Endothelial cell of umbilical vein (primary cell): ENCODE data around the gene AMD1. TPM values are rescaled to one million over a fixed set of nuclear protein-coding genes. Genes with fewer than 3 reads are reported as not detected.

Experiments used
- BruUV-seq: library from RNA; stranded (reverse); fragments of 400-500 nt; replicated peaks from 2 replicates; lab custom pipeline; 2021; lab: Mats Ljungman, UMichigan
- CTCF ChIA-PET: fragments of 300-600, 350-600 bp; sonication (Branson Sonifier 250); formaldehyde crosslinking; loops from one replicate; lab custom pipeline; 2021; ENCODE audit warnings: antibody characterized with exemption, inconsistent platforms; lab: Charles Lee
- POLR2A ChIA-PET: fragments of 300-600, 350-600 bp; sonication (Branson Sonifier 250); formaldehyde crosslinking; loops from one replicate; lab custom pipeline; 2021; ENCODE audit warnings: antibody characterized with exemption, inconsistent platforms; lab: Charles Lee
- DNase-seq: peaks from one replicate; pipeline ENCODE4 v3.0.0-alpha.2; 2011; ENCODE audit warnings: low read depth, low spot score
- FAIRE-seq: peaks from 2 replicates; lab custom pipeline; 2011; peaks lifted over from hg19 to GRCh38; lab: Jason Lieb, UNC
- H2AFZ ChIP-seq: 2 replicates; pipeline ENCODE4 v1.6.0; 2012; ENCODE audit warnings: low read depth, low read length, control low read depth, inconsistent platforms
- H3K27ac ChIP-seq: 2 replicates; pipeline ENCODE4 v1.5.1; 2011; ENCODE audit warnings: low read depth, mild to moderate bottlenecking, control low read depth, low read length, moderate library complexity; ENCODE audit not compliant: insufficient read depth
- H3K27me3 ChIP-seq, 2 experiments: 2 replicates each; pipeline versions ENCODE4 v1.6.0 to v1.6.1; 2011; ENCODE audit warnings: low read length in 2 of 2, mixed read lengths in 1 of 2; ENCODE audit not compliant: control insufficient read depth in 2 of 2, insufficient read depth in 2 of 2
- H3K36me3 ChIP-seq, 2 experiments: 2 replicates in 1 of 2; 3 replicates in 1 of 2; pipeline ENCODE4 v1.5.1; 2011; ENCODE audit warnings: low read length in 2 of 2, mild to moderate bottlenecking in 1 of 2, moderate library complexity in 1 of 2; ENCODE audit not compliant: control insufficient read depth in 2 of 2, insufficient read depth in 2 of 2; ENCODE audit errors: extremely low read depth in 1 of 2
- H3K4me1 ChIP-seq: 3 replicates; pipeline ENCODE4 v1.5.1; 2011; ENCODE audit warnings: mild to moderate bottlenecking, low read length; ENCODE audit not compliant: control insufficient read depth, insufficient read depth; ENCODE audit errors: extremely low read depth
- H3K4me2 ChIP-seq: 2 replicates; pipeline ENCODE4 v1.6.1; 2011; ENCODE audit warnings: low read length, control low read depth, mixed read lengths; ENCODE audit not compliant: insufficient read depth
- H3K4me3 ChIP-seq, 3 experiments: fragments of 200-600 bp in 1 of 3; sonication (generic), shearing (Covaris generic) in 1 of 3; replicated peaks in 1 of 3; 2 replicates each; pipeline ENCODE4 v1.5.1; 2011 to 2016; ENCODE audit warnings: control low read depth in 3 of 3, low read length in 3 of 3, mild to moderate bottlenecking in 2 of 3, inconsistent platforms in 1 of 3, low read depth in 1 of 3, moderate library complexity in 1 of 3; ENCODE audit not compliant: insufficient read depth in 1 of 3
- H3K79me2 ChIP-seq: 2 replicates; pipeline ENCODE4 v1.6.0; 2012; ENCODE audit warnings: low read length, inconsistent platforms; ENCODE audit not compliant: control insufficient read depth, insufficient read depth
- H3K9ac ChIP-seq: replicated peaks from 2 replicates; pipeline ENCODE3; 2011; ENCODE audit warnings: low read length, control low read depth; ENCODE audit not compliant: insufficient read depth; ENCODE audit errors: extremely low read depth
- H3K9me1 ChIP-seq: replicated peaks from 3 replicates; pipeline ENCODE4 v1.6.0; 2011; ENCODE audit warnings: mild to moderate bottlenecking, low read length; ENCODE audit not compliant: control insufficient read depth, insufficient read depth; ENCODE audit errors: extremely low read depth
- H3K9me3 ChIP-seq: replicated peaks from 2 replicates; pipeline ENCODE4 v1.5.1; 2012; ENCODE audit warnings: low read length, inconsistent platforms; ENCODE audit not compliant: control insufficient read depth, insufficient read depth
- H4K20me1 ChIP-seq: replicated peaks from 2 replicates; pipeline ENCODE3; 2011; ENCODE audit warnings: mild to moderate bottlenecking, low read length; ENCODE audit not compliant: control insufficient read depth, insufficient read depth; ENCODE audit errors: extremely low read depth
- EZH2 ChIP-seq: IDR thresholded peaks from 2 replicates; pipeline ENCODE4 v1.6.1; 2012; ENCODE audit warnings: borderline replicate concordance, low read depth, mild to moderate bottlenecking, moderate library complexity, low read length, inconsistent platforms; ENCODE audit not compliant: severe bottlenecking
- FOS ChIP-seq: IDR thresholded peaks from 2 replicates; pipeline ENCODE4 v1.6.1; 2011; ENCODE audit warnings: mild to moderate bottlenecking, low read length, moderate library complexity, borderline replicate concordance; ENCODE audit not compliant: insufficient read depth
- GATA2 ChIP-seq: IDR thresholded peaks from 2 replicates; pipeline ENCODE4 v1.7.0; 2011; ENCODE audit warnings: low read depth, mild to moderate bottlenecking, moderate library complexity, mixed read lengths, low read length; ENCODE audit not compliant: insufficient read length, insufficient read depth
- JUN ChIP-seq: IDR thresholded peaks from 2 replicates; pipeline ENCODE4 v1.6.1; 2011; ENCODE audit warnings: borderline replicate concordance, low read depth; ENCODE audit not compliant: insufficient read length, insufficient read depth
- MYC ChIP-seq: IDR thresholded peaks from one replicate; pipeline ENCODE4 v1.6.1; 2011; ENCODE audit warnings: mild to moderate bottlenecking, low read depth, low read length
- POLR2A ChIP-seq: IDR thresholded peaks from 2 replicates; pipeline ENCODE4 v1.6.1; 2012; ENCODE audit warnings: low read depth, mild to moderate bottlenecking, control low read depth, low read length
- POLR2AphosphoS5 ChIP-seq: IDR thresholded peaks from 2 replicates; pipeline ENCODE4 v1.6.1; 2012; ENCODE audit warnings: low read depth, mild to moderate bottlenecking, control low read depth, low read length, moderate library complexity; ENCODE audit not compliant: insufficient read depth
- dilution Hi-C: fragments of 300-500 bp; cut with MboI; formaldehyde crosslinking; loops from one replicate; pipeline ENCODE4 v1.15.0; 2019; ENCODE audit warnings: low sequenced_read_pairs; ENCODE audit not compliant: extremely low pct_ligation_motif_present
- intact Hi-C: fragments of 100-400 bp; cut with micrococcal nuclease; formaldehyde crosslinking; loops from one replicate; pipeline ENCODE4 v1.10.0; 2022
- polyA plus RNA-seq, 4 experiments: library from polyadenylated mRNA; depleted of rRNA in 3 of 4; stranded (reverse) in 3 of 4; unstranded in 1 of 4; fragments of >200 nt; gene quantifications; 2 replicates each; pipeline versions ENCODE4 v1.2.1 to v1.2.3, GENCODE V29; 2011 to 2012; ENCODE audit warnings: missing spikeins in 1 of 4
- total RNA-seq: library from RNA; stranded (reverse); gene quantifications from 2 replicates; pipeline ENCODE4 v1.2.3, GENCODE V29; 2021
- TF ChIP-seq, protein P1 (sequence below): IDR thresholded peaks from 2 replicates; pipeline ENCODE4 v1.6.1; 2011; ENCODE audit not compliant: insufficient read depth, insufficient read length
- TF ChIP-seq, protein P2 (sequence below), 2 donors: IDR thresholded peaks; 1 replicate in 1 of 2; 2 replicates in 1 of 2; pipeline ENCODE4 v1.5.1; 2011; ENCODE audit warnings: low read length in 2 of 2, mild to moderate bottlenecking in 2 of 2, moderate library complexity in 2 of 2, control low read depth in 1 of 2, inconsistent platforms in 1 of 2, low read depth in 1 of 2; ENCODE audit not compliant: insufficient read depth in 1 of 2; ENCODE audit errors: extremely low read depth in 1 of 2

The AMD1 gene
- total and polyA plus RNA-seq, 2 donors (not counting 3 experiments of a cell fraction or from before 2014, with no cell fraction given) = 13.1 to 48.2 TPM

DNA sequence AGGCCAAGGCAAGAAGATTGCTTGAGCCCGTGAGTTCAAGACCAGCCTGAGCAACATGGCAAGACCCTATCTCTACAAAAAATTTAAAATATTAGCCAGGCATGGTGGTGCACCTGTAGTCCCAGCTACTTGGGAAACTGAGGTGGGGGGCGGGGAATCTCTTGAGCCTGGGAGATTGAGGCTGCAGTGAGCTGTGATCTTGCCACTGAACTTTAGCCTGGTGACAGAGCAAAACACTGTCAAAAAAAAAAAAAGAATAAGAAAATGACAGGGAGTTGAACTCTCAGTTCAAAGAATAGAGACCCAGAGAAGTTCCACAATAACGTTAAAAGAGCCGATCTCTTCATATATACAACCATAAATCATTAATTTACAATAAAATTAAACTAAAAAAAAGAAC, 24.8 kb upstream of the AMD1 start:
- CTCF ChIA-PET = no interaction called here

More for the DNA sequence above, 24.8 kb upstream of the AMD1 start:
- no TSS peak for BruUV-seq
- no peak overlapping the region for H3K27ac ChIP-seq
- no peaks in the 10 kb centered on the region for H4K20me1 ChIP-seq
- DNase-seq (no peak), FAIRE-seq (no peak)
- no peaks in the 10 kb centered on the region for H3K4me1 ChIP-seq
- intact Hi-C loops = no loop called here
- dilution Hi-C loops = no loop called here
- no peaks in the 10 kb centered on the region for H3K36me3 ChIP-seq
- no peak overlapping the region for H3K4me2 ChIP-seq
- no peak overlapping the region for H2AFZ ChIP-seq
- TF ChIP-seq, protein P1, sequence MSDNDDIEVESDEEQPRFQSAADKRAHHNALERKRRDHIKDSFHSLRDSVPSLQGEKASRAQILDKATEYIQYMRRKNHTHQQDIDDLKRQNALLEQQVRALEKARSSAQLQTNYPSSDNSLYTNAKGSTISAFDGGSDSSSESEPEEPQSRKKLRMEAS = no peak
- no peak for TF ChIP-seq MYC
- TF ChIP-seq FOS = no peak
- no peak for TF ChIP-seq EZH2
- no peak for TF ChIP-seq JUN
- no peak for TF ChIP-seq POLR2A
- TF ChIP-seq, protein P2, sequence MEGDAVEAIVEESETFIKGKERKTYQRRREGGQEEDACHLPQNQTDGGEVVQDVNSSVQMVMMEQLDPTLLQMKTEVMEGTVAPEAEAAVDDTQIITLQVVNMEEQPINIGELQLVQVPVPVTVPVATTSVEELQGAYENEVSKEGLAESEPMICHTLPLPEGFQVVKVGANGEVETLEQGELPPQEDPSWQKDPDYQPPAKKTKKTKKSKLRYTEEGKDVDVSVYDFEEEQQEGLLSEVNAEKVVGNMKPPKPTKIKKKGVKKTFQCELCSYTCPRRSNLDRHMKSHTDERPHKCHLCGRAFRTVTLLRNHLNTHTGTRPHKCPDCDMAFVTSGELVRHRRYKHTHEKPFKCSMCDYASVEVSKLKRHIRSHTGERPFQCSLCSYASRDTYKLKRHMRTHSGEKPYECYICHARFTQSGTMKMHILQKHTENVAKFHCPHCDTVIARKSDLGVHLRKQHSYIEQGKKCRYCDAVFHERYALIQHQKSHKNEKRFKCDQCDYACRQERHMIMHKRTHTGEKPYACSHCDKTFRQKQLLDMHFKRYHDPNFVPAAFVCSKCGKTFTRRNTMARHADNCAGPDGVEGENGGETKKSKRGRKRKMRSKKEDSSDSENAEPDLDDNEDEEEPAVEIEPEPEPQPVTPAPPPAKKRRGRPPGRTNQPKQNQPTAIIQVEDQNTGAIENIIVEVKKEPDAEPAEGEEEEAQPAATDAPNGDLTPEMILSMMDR (IDR thresholded peaks at IDR 0.05; ENCODE audit: extremely low read depth in 1 of 2, insufficient read depth in 1 of 2, low read depth in 1 of 2, low read length in 2 of 2) = no peak
- no peak for TF ChIP-seq GATA2
- no peak for TF ChIP-seq POLR2AphosphoS5
- peaks cover 0 to 4% of the 10 kb centered on the region in 2 experiments for H3K27me3 ChIP-seq
- no peak overlapping the region for H3K9ac ChIP-seq
- H3K9me1 ChIP-seq = no peaks in the 10 kb centered on the region
- H3K9me3 ChIP-seq = no peaks in the 10 kb centered on the region
- no peaks in the 10 kb centered on the region for H3K79me2 ChIP-seq
- no peak overlapping the region for H3K4me3 ChIP-seq
- POLR2A ChIA-PET = no interaction called here
